BE2C (cell line): ENCODE results near the gene OR6M1.

ENCODE experiments used
- DNase-seq: peaks from one replicate; pipeline ENCODE4 v3.0.0-alpha.2; 2020
- H3K27me3 ChIP-seq: fragments of 250-450 bp; sonication (Bioruptor Pico); 2 replicates; pipeline ENCODE4 v1.5.1; 2020; ENCODE audit warnings: mild to moderate bottlenecking
- H3K36me3 ChIP-seq: fragments of 250-450 bp; sonication (Bioruptor Pico); 2 replicates; pipeline ENCODE4 v1.5.1; 2020; ENCODE audit warnings: mild to moderate bottlenecking
- H3K4me1 ChIP-seq: fragments of 250-450 bp; sonication (Bioruptor Pico); 2 replicates; pipeline ENCODE4 v1.5.1; 2020
- H3K4me3 ChIP-seq: 2 replicates; pipeline ENCODE4 v1.5.1; 2011; ENCODE audit warnings: low read depth, low read length
- H3K9me3 ChIP-seq: fragments of 250-450 bp; sonication (Bioruptor Pico); 2 replicates; pipeline ENCODE4 v1.5.1; 2020
- TF ChIP-seq, protein P1 (sequence below): IDR thresholded peaks from 2 replicates; pipeline ENCODE4 v1.5.1; 2012; ENCODE audit warnings: mild to moderate bottlenecking, low read depth, low read length

The OR6M1 gene

DNA sequence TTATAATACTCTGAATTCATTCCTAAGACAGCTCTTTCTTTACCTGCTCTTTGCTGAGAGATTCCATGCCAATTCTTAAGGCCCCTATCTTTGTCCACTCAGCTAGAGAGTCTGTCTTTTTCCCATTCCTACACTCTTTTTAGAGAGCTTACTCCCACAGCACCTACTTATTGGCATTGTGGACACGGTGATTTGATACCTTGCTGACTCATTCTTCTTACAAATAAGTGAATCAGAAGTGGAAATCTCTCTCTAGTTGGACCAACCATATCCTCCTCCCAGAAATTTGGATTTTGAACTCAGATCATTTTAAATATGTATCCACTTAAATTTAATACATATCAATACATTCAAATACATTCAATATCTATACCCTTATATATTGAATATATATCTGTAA lies 32.5 kb upstream of the OR6M1 start:
- peaks cover 10% of the 10 kb centered on the region for H3K27me3 ChIP-seq
- TF ChIP-seq, protein P1, sequence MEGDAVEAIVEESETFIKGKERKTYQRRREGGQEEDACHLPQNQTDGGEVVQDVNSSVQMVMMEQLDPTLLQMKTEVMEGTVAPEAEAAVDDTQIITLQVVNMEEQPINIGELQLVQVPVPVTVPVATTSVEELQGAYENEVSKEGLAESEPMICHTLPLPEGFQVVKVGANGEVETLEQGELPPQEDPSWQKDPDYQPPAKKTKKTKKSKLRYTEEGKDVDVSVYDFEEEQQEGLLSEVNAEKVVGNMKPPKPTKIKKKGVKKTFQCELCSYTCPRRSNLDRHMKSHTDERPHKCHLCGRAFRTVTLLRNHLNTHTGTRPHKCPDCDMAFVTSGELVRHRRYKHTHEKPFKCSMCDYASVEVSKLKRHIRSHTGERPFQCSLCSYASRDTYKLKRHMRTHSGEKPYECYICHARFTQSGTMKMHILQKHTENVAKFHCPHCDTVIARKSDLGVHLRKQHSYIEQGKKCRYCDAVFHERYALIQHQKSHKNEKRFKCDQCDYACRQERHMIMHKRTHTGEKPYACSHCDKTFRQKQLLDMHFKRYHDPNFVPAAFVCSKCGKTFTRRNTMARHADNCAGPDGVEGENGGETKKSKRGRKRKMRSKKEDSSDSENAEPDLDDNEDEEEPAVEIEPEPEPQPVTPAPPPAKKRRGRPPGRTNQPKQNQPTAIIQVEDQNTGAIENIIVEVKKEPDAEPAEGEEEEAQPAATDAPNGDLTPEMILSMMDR: no peak
- H3K4me3 ChIP-seq: no peak overlapping the region
- H3K36me3 ChIP-seq: no peaks in the 10 kb centered on the region
- H3K4me1 ChIP-seq: no peaks in the 10 kb centered on the region
- DNase-seq: no peak
- no peaks in the 10 kb centered on the region for H3K9me3 ChIP-seq

DNA sequence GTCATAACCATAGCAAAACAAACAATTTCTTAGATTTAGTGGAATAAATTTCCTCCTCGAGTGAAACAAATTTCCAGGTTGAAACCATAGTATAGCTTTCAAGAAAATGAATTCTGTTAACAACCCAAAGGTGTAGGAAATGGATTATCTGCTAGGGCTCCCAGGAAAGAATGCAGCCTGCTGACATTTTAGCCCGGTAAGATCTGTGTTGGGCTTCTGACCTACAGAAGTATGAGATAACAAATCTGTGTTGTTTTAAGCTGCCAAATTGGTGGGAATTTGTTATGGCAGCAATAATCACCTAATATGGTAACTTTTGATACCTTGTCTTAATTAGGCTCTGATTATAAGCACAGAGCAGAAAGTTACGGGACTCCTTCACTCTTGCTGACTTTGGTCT lies 32.0 kb upstream of the OR6M1 start:
- peaks cover 10% of the 10 kb centered on the region for H3K27me3 ChIP-seq
- H3K4me3 ChIP-seq: no peak overlapping the region
- no peak for DNase-seq
- no peaks in the 10 kb centered on the region for H3K4me1 ChIP-seq
- H3K36me3 ChIP-seq: no peaks in the 10 kb centered on the region
- TF ChIP-seq, protein P1: no peak
- H3K9me3 ChIP-seq: no peaks in the 10 kb centered on the region

DNA sequence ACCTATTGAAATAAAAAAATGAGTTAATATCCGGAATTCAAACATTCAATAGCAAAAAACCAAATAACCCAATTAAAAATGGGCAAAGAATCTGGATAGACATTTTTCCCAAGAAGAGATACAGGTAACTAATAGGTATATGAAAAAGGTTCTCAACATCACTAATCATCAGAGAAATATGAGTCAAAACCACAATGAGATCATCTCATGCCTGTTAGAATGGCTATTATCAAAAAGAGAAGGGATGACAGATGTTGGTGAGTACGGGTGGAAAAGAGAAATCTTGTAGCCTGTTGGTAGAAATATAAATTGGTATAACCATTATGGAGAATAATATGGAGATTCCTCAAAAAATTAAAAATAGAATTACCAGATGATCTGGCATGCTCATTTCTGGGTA lies 26.9 kb upstream of the OR6M1 start:
- Histone ChIP-seq H3K36me3 (no peaks in the 10 kb centered on the region), H3K4me3 (no peak overlapping the region), H3K4me1 (no peaks in the 10 kb centered on the region), H3K27me3 (peaks cover 2% of the 10 kb centered on the region; the same call in 1 of the 2 replicates), H3K9me3 (no peaks in the 10 kb centered on the region)
- TF ChIP-seq, protein P1: no peak
- no peak for DNase-seq

DNA sequence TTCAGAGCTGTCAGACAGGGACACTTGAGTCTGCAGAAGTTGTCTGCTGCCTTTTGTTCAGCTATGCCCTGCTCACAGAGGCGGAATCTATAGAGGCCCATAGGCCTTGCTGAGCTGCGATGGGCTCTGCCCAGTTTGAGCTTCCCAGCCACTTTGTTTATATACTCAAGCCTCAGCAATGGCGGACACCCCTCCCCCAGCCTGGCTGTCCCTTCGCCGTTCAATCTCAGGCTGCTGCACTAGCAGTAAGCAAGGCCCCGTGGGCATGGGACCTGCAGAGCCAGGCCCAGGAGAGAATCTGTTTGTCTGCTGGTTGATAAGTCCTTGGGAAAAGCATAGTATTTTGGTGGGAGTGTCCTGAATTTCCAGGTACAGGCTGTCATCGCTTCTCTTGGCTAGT lies 23.6 kb upstream of the OR6M1 start:
- Histone ChIP-seq H3K4me1 (no peaks in the 10 kb centered on the region), H3K9me3 (no peaks in the 10 kb centered on the region), H3K27me3 (no peaks in the 10 kb centered on the region), H3K36me3 (no peaks in the 10 kb centered on the region), H3K4me3 (no peak overlapping the region)
- TF ChIP-seq, protein P1: no peak
- DNase-seq: no peak

DNA sequence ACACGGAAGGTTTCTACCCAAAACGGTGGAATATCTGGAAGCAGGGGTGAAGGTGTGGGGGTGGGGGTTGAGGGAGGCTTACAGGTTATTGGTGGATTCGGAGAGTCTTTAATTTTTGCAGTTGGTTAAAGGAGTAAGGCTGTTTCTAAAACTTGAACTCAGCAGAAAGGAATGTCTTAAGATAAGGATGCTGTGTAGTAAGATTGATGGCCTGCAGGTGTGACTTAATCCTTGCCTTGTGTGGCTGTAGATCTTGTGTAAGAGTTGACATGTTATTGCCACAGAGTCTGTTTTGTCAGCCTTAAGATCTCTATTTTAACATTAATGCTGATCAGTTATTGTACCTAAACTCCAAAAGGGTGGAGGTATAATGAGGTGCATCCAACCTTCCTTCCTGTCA lies 16.4 kb upstream of the OR6M1 start:
- TF ChIP-seq, protein P1: no peak
- DNase-seq: no peak
- no peaks in the 10 kb centered on the region; the same call in 1 of the 2 replicates for H3K27me3 ChIP-seq
- no peaks in the 10 kb centered on the region for H3K9me3 ChIP-seq
- H3K4me3 ChIP-seq: no peak overlapping the region
- no peaks in the 10 kb centered on the region for H3K4me1 ChIP-seq
- H3K36me3 ChIP-seq: no peaks in the 10 kb centered on the region

DNA sequence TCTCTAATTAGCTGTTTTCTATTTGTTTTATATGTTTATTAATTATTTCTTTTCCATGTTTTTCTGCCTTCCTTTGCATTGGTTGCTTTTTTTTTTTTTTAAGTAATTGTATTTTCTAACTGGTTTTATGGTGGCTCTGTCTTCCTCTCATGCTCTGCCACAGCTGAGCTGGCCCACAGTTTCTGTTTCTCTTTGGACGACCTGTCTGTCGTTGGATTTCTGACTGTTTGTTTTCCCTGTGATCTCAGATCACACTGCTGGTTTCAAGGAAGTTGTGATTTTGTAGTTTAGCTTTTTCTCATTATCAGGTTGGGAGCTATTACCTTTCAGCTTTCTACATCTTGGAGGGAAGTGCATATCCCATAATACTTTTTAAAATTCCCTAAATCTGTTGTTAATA lies 15.9 kb upstream of the OR6M1 start:
- DNase-seq: no peak
- no peaks in the 10 kb centered on the region for H3K36me3 ChIP-seq
- H3K4me3 ChIP-seq: no peak overlapping the region
- H3K9me3 ChIP-seq: no peaks in the 10 kb centered on the region
- H3K27me3 ChIP-seq: no peaks in the 10 kb centered on the region; the same call in 1 of the 2 replicates
- H3K4me1 ChIP-seq: no peaks in the 10 kb centered on the region
- TF ChIP-seq, protein P1: no peak
